ENCODE measurements around the gene ADGRG4.
A peak's percentile ranks its signal among the peaks of the same experiment; 100 is the strongest.
"Not testable (repeated sequence)": the region's sequence is repeated elsewhere in the genome, so short reads cannot be mapped to it uniquely, and the experiment has no call there.

ADGRG4 gene

GRCh38 chrX:136271300-136271699 lies 29.5 kb upstream of the ADGRG4 start:
- no peaks in the 10 kb centered on the region for H3K27me3 ChIP-seq (ENCODE audit: insufficient read depth, poor library complexity, severe bottlenecking)
- TF ChIP-seq SPI1 (IDR thresholded peaks at IDR 0.05; ENCODE audit: borderline replicate concordance, low read depth): peak; percentile 95
- TF ChIP-seq POLR2AphosphoS5 (IDR thresholded peaks at IDR 0.05; ENCODE audit: low read depth): no peak
- TF ChIP-seq GABPA (IDR thresholded peaks at IDR 0.05; ENCODE audit: low read depth): no peak

GRCh38 chrX:136272325-136272724 lies 28.4 kb upstream of the ADGRG4 start:
- no peaks in the 10 kb centered on the region for H3K27me3 ChIP-seq (ENCODE audit: insufficient read depth, poor library complexity, severe bottlenecking)
- DNase-seq (ENCODE audit: low read depth in 1 of 2, low spot score in 1 of 2): no peak
- TF ChIP-seq CTCF (IDR thresholded peaks at IDR 0.05; ENCODE audit: insufficient read depth, low read length): no peak
- TF ChIP-seq GABPA (IDR thresholded peaks at IDR 0.05; ENCODE audit: low read depth): no peak

More at GRCh38 chrX:136271300-136271699, 29.5 kb upstream of the ADGRG4 start:
- Histone ChIP-seq H3K27ac (replicated peaks) (peak overlapping the region; percentile 58), H3K4me3 (replicated peaks; ENCODE audit: insufficient read depth, low read length) (no peak overlapping the region)
- DNase-seq (ENCODE audit: low read depth in 1 of 2, low spot score in 1 of 2): peak in 1 of 2 experiments; percentile 63

GRCh38 chrX:136273986-136274385 lies 26.8 kb upstream of the ADGRG4 start:
- no peaks in the 10 kb centered on the region for H3K27me3 ChIP-seq (ENCODE audit: insufficient read depth, poor library complexity, severe bottlenecking)
- TF ChIP-seq POLR2AphosphoS5 (IDR thresholded peaks at IDR 0.05; ENCODE audit: low read depth): no peak
- TF ChIP-seq GABPA (IDR thresholded peaks at IDR 0.05; ENCODE audit: low read depth): no peak
- no peak for TF ChIP-seq CTCF (IDR thresholded peaks at IDR 0.05; ENCODE audit: insufficient read depth, low read length)
- no peak for TF ChIP-seq REST (IDR thresholded peaks at IDR 0.05; ENCODE audit: insufficient replicate concordance, low read depth)
- no peak for TF ChIP-seq SPI1 (IDR thresholded peaks at IDR 0.05; ENCODE audit: borderline replicate concordance, low read depth)
- no peak overlapping the region for H3K27ac ChIP-seq (replicated peaks)
- no peak for DNase-seq (ENCODE audit: low read depth in 1 of 2, low spot score in 1 of 2)
- H3K4me3 ChIP-seq (replicated peaks; ENCODE audit: insufficient read depth, low read length): no peak overlapping the region

More at GRCh38 chrX:136272325-136272724, 28.4 kb upstream of the ADGRG4 start:
- no peak overlapping the region for H3K27ac ChIP-seq (replicated peaks)
- no peak overlapping the region for H3K4me3 ChIP-seq (replicated peaks; ENCODE audit: insufficient read depth, low read length)

- H3K27ac ChIP-seq (replicated peaks): no peak overlapping the region
- no peaks in the 10 kb centered on the region for H3K27me3 ChIP-seq (ENCODE audit: insufficient read depth, poor library complexity, severe bottlenecking)
- DNase-seq (ENCODE audit: low read depth in 1 of 2, low spot score in 1 of 2): no peak
- TF ChIP-seq POLR2AphosphoS5 (IDR thresholded peaks at IDR 0.05; ENCODE audit: low read depth) (no peak), GABPA (IDR thresholded peaks at IDR 0.05; ENCODE audit: low read depth) (no peak), SPI1 (IDR thresholded peaks at IDR 0.05; ENCODE audit: borderline replicate concordance, low read depth) (no peak), REST (IDR thresholded peaks at IDR 0.05; ENCODE audit: insufficient replicate concordance, low read depth) (no peak), CTCF (IDR thresholded peaks at IDR 0.05; ENCODE audit: insufficient read depth, low read length) (no peak)
- no peak overlapping the region for H3K4me3 ChIP-seq (replicated peaks; ENCODE audit: insufficient read depth, low read length)
Observed at GRCh38 chrX:136275553-136275952, 25.2 kb upstream of the ADGRG4 start.

GRCh38 chrX:136286375-136286774 lies 14.4 kb upstream of the ADGRG4 start:
- H3K4me3 ChIP-seq (replicated peaks; ENCODE audit: insufficient read depth, low read length); H3K27me3 ChIP-seq (ENCODE audit: insufficient read depth, poor library complexity, severe bottlenecking); DNase-seq (ENCODE audit: low read depth in 1 of 2, low spot score in 1 of 2); H3K27ac ChIP-seq (replicated peaks): not testable (repeated sequence)

All from HL-60 (cell line).